GM12874 (cell line): ENCODE results near the gene PPARG.

Source experiments
- TF ChIP-seq, protein P1 (sequence below): IDR thresholded peaks from 2 replicates; pipeline ENCODE4 v1.5.1; 2011; ENCODE audit warnings: low read depth, mild to moderate bottlenecking, control low read depth, low read length, moderate library complexity; ENCODE audit not compliant: insufficient read depth

The PPARG gene

DNA sequence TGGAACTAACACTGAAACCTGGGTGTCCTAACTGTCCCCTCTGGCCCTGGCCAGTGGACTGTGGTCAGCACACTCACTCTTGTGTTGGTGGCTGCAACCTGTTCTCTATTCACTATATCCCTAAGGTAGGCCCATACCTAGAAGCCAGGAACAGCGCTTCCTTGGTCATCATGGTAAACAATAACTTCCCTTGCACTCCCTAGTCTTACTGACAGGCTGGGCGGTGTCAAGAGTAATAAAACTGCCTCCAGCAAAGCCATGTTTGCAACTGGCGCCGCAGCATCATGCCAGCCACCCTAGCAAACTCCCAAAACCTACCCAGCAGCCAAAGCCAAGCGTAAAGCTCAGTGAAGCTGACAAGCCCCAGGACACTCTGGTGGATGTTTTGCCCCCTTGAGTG lies 132.3 kb downstream of the PPARG start:
- TF ChIP-seq, protein P1, sequence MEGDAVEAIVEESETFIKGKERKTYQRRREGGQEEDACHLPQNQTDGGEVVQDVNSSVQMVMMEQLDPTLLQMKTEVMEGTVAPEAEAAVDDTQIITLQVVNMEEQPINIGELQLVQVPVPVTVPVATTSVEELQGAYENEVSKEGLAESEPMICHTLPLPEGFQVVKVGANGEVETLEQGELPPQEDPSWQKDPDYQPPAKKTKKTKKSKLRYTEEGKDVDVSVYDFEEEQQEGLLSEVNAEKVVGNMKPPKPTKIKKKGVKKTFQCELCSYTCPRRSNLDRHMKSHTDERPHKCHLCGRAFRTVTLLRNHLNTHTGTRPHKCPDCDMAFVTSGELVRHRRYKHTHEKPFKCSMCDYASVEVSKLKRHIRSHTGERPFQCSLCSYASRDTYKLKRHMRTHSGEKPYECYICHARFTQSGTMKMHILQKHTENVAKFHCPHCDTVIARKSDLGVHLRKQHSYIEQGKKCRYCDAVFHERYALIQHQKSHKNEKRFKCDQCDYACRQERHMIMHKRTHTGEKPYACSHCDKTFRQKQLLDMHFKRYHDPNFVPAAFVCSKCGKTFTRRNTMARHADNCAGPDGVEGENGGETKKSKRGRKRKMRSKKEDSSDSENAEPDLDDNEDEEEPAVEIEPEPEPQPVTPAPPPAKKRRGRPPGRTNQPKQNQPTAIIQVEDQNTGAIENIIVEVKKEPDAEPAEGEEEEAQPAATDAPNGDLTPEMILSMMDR = no peak

DNA sequence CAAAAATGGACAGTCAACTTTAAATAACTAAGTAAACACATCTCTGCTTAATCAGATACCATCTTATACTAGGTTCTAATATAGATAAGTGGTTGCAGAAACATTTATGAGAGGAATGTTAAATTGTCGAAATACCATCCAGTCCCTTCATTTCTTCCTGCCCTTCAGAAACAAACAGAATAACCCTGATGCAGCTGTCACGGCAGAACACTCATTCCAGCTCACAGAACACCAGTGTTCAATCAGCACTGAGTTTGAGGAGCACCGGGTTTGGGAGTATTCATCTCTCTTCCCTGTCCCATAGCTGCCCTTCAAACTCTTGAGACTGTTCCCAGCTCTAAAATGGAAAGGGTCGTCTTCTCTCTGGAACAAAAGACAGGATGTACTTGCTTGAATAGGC lies 134.3 kb downstream of the PPARG start:
- TF ChIP-seq, protein P1 = no peak

DNA sequence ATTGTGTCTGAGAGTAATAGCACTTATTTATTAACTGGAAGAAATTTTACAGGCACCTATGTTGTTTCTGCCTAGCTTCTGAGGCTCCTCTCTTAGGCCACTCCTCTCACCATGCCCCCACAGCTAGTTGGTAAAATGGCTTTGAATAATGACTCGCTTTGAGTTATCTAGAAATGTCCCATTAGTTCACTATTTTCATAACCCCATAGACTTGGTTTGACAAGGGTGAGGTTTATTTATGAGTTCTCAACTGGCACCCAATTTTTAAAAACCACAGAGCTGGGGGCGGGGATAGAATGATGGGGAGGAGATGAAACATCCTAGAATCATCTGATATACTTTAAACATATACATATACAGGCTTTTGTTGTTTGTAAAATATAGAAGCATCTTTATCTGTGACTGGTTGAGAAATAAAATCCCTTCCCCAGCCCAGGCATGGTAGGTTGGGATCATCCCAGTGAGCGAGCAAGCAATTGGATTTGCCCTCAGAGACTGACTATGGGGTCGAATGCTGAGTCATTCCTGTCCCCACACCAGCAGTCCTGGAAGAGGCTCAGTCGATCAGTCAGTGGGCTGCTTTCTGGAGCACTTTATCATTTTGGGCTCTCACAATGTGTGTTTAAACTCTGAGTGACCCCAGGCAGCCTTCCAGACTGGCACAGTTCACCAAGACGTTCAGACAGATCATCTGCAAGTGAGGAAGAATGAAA lies 135.2 kb downstream of the PPARG start:
- TF ChIP-seq, protein P1 = no peak

DNA sequence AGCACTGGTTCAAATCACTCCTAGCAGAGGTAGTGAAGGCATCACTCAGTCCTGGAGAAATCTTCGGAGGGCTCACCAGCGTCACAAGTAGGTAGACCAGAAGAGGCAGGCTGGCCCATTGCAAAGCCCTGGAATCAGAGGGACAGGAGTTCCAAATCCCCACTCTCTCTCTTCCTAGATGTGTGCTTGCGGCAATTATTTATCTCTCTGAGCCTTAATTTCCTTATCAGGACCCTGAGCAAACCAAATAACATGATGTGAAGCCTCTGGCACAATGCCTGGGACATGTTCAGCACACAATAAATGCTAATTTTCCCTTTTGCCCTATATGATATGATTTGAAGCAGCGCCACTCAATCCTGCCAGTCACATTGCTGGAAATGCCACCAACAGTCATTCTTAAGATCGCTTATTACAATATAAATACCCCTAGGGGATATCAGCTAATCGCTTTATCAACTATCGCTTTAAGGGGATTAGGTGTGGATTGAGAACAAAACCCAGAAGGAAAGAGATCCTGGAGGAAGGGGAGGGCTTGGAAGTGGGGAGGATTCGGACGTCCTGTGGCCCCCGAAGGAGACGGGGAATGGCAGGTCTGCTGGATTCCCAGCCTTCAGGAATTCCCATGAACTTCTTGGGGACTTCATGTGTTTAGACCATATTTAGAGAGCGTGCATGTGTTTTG lies 135.9 kb downstream of the PPARG start:
- TF ChIP-seq, protein P1 = no peak

DNA sequence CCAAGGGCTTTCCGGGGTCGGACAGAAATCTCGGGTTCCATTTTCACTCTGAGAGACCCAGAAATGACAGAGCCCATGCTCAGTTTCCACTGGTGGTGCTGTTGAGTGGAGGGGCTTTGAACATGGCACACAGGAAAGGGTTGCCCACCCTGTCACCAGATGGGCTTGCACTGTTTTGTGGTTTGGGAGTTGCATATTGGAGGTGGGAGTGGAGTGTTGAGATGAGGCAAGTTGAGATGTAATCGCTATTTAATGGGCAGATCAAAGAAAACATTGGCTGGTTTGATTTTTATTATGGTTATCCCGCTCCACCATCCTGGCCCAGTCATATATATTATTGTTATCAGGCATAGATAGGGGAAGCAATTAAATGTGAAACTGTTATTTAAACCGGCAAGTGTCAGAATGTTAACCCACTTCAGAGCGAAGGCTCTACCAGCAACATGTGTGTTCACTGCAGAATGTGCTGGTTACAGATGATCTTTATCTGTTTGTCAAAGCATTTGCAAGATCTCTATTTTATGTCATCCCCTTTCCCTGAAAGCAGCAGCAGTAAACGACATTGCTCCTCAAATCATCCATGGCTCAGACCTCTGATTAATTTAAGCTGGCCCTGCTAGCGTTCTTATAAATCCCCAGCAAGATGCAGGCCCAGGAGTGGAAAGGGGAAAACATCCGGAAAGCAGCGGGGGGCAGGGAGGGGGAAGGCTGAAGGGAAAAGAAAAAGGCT lies 137.1 kb downstream of the PPARG start:
- TF ChIP-seq, protein P1 = no peak

DNA sequence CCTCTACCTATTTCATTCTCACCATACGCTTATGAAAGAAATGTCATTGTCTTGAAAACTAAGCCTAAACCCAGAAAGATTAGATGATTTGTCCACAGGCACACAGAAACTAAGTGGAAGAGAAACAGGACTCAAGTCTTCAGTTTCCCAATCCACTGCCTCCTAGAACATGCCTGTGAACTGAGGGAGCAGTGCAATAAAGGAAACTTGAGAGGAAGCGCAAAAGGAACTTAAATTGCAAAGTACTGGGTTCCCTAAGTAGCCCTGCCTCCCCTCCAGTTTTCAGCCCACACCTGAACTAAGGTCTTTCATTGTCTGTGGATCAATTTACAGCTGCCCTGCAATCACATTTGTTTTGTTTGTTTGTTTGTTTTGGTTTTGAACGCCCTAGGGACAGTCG lies 138.7 kb downstream of the PPARG start:
- TF ChIP-seq, protein P1 = no peak

DNA sequence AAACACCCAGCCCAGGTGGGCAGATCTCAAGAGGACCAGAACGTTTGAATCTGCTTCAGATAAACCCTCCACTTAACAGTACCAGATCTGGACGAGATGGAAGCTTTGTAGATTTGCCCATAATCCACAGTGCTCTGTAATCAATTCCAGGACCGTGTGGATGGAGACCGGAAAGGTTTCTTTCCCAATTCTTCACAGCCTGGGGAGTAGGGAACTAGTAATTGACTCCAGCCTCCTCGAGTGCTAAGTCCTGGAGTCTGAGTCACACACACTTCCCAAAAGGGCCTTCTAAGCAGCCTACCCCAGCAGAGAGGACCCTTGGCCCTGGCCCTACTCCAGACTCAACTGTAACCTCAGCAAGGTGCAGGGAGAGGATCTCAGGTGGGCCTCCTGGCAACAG lies 139.3 kb downstream of the PPARG start:
- TF ChIP-seq, protein P1 = no peak
